ENCODE results near the gene GNAI2.
"Not testable (repeated sequence)": the region's sequence is repeated elsewhere in the genome, so short reads cannot be mapped to it uniquely, and the experiment has no call there.

GRCh38 chr3:50228184-50228763 lies 7.7 kb upstream of the GNAI2 start:
- not testable (repeated sequence) for TF ChIP-seq POLR2A (IDR thresholded peaks at IDR 0.05; ENCODE audit: low read depth, low read length); SPI1 (IDR thresholded peaks at IDR 0.05; ENCODE audit: low read depth, low read length); POLR2AphosphoS5 (IDR thresholded peaks at IDR 0.05; ENCODE audit: low read depth, low read length); TAF1 (IDR thresholded peaks at IDR 0.05; ENCODE audit: low read depth, low read length); POU2F2 (IDR thresholded peaks at IDR 0.05; ENCODE audit: low read depth, low read length); PAX5 (IDR thresholded peaks at IDR 0.05; ENCODE audit: insufficient read depth, low read length, severe bottlenecking)

All from GM12891 (cell line).